Endodermal cell (in vitro differentiated cells): ENCODE results near the gene CAMKMT. TPM values are rescaled to one million over a fixed set of nuclear protein-coding genes. Genes with fewer than 3 reads are reported as not detected.
A peak's percentile ranks its signal among the peaks of the same experiment; 100 is the strongest.

ENCODE experiments used
- DNase-seq: peaks from one replicate; pipeline ENCODE4 v3.0.0-alpha.2; 2017
- H3K27ac ChIP-seq: 2 replicates; pipeline ENCODE4 v1.5.1; 2013; ENCODE audit warnings: mild to moderate bottlenecking, low read depth, low read length, moderate library complexity
- H3K27me3 ChIP-seq: 2 replicates; pipeline ENCODE4 v1.6.1; 2013; ENCODE audit warnings: mild to moderate bottlenecking, low read length, moderate library complexity; ENCODE audit not compliant: insufficient read depth, control insufficient read depth, poor library complexity, severe bottlenecking
- H3K36me3 ChIP-seq: 2 replicates; pipeline ENCODE4 v1.7.0; 2013; ENCODE audit warnings: mild to moderate bottlenecking, low read length, moderate library complexity; ENCODE audit not compliant: control insufficient read depth, insufficient read depth
- H3K4me1 ChIP-seq: one replicate; pipeline ENCODE4 v1.7.0; 2013; ENCODE audit warnings: low read length; ENCODE audit not compliant: control insufficient read depth, insufficient read depth
- H3K4me3 ChIP-seq: 2 replicates; pipeline ENCODE4 v1.5.1; 2013; ENCODE audit warnings: mild to moderate bottlenecking, low read length, moderate library complexity
- H3K9ac ChIP-seq: 2 replicates; pipeline ENCODE4 v1.6.1; 2013; ENCODE audit warnings: mild to moderate bottlenecking, low read length, moderate library complexity; ENCODE audit not compliant: poor library complexity, severe bottlenecking; ENCODE audit errors: extremely low read depth
- H3K9me3 ChIP-seq: 2 replicates; pipeline ENCODE4 v1.6.1; 2013; ENCODE audit warnings: mild to moderate bottlenecking, low read length, moderate library complexity; ENCODE audit not compliant: control insufficient read depth
- H3K27ac Mint-ChIP-seq: 2 replicates; pipeline ENCODE4 v1.8.0; 2020; ENCODE audit warnings: mixed read lengths
- H3K27me3 Mint-ChIP-seq: 2 replicates; pipeline ENCODE4 v1.8.0; 2021; ENCODE audit warnings: mild to moderate bottlenecking, mixed read lengths; ENCODE audit not compliant: insufficient read depth
- H3K36me3 Mint-ChIP-seq: 2 replicates; pipeline ENCODE4 v1.8.0; 2020; ENCODE audit warnings: low read depth, mixed read lengths
- H3K4me1 Mint-ChIP-seq: 2 replicates; pipeline ENCODE4 v1.8.0; 2020; ENCODE audit warnings: mixed read lengths
- H3K4me3 Mint-ChIP-seq: 2 replicates; pipeline ENCODE4 v1.8.0; 2020; ENCODE audit warnings: mild to moderate bottlenecking, moderate library complexity, mixed read lengths
- H3K9me3 Mint-ChIP-seq: 2 replicates; pipeline ENCODE4 v1.8.0; 2020; ENCODE audit warnings: mild to moderate bottlenecking, mixed read lengths
- CTCF ChIP-seq: fragments of 200-600 bp; sonication (generic); conservative IDR thresholded peaks from 2 replicates; pipeline ENCODE4 v1.5.0; 2021; ENCODE audit warnings: antibody characterized with exemption, mild to moderate bottlenecking
- WGBS, 2 experiments: methylation state at CpG; one replicate each; pipeline versions ENCODE4 v1.1.5 to v1.1.7; 2013; ENCODE audit warnings: missing lambda C conversion rate in 2 of 2, mixed read lengths in 1 of 2; ENCODE audit not compliant: insufficient coverage in 1 of 2, insufficient read length in 1 of 2; 5-methylcytosine and 5-hydroxymethylcytosine counted together
- total RNA-seq, 2 donors: library from RNA; stranded (reverse); fragmentation: NEBNext Ultra II Directional in 1 of 2; extraction: Animal tissue kit (Norgen Biotek cat#: 25700) in 1 of 2; gene quantifications; 2 replicates in 1 of 2; 3 replicates in 1 of 2; pipeline ENCODE4 v1.2.1, GENCODE V29; 2021

The CAMKMT gene
- total RNA-seq, 2 donors from 2014 or later, result 31.4 to 57.5 TPM

- DNase-seq, result no peak
- WGBS, 2 experiments, result 91 to 100% methylated on average over 1 to 2 of the region's 2 CpGs
- H3K27ac Mint-ChIP-seq, result no peak overlapping the region
- peaks cover 48% of the 10 kb centered on the region for H3K36me3 ChIP-seq
- no peaks in the 10 kb centered on the region for H3K27me3 ChIP-seq
- H3K4me1 ChIP-seq, result peaks cover 3% of the 10 kb centered on the region
- H3K9me3 Mint-ChIP-seq, result no peaks in the 10 kb centered on the region
- no peaks in the 10 kb centered on the region for H3K4me1 Mint-ChIP-seq
- H3K4me3 Mint-ChIP-seq, result no peak overlapping the region
- no peaks in the 10 kb centered on the region for H3K9me3 ChIP-seq
- H3K9ac ChIP-seq, result no peak overlapping the region
- no peaks in the 10 kb centered on the region for H3K27me3 Mint-ChIP-seq
- H3K36me3 Mint-ChIP-seq, result peaks cover 46% of the 10 kb centered on the region
- H3K4me3 ChIP-seq, result no peak overlapping the region
- H3K27ac ChIP-seq, result no peak overlapping the region
- no peak for TF ChIP-seq CTCF
These were observed 25.8 kb upstream of the CAMKMT start for GRCh38 chr2:44335806-44336538.

GRCh38 chr2:44342854-44343253 is 18.9 kb upstream of the CAMKMT start:
- Histone ChIP-seq H3K9ac (no peak overlapping the region), H3K27me3 (no peaks in the 10 kb centered on the region), H3K27ac (no peak overlapping the region), H3K4me1 (no peaks in the 10 kb centered on the region), H3K36me3 (peaks cover 48% of the 10 kb centered on the region), H3K9me3 (no peaks in the 10 kb centered on the region), H3K4me3 (no peak overlapping the region)
- peak; percentile 83 for TF ChIP-seq CTCF
- Mint-ChIP-seq H3K4me3 (no peak overlapping the region), H3K4me1 (peaks cover 4% of the 10 kb centered on the region), H3K36me3 (peaks cover 19% of the 10 kb centered on the region), H3K9me3 (no peaks in the 10 kb centered on the region), H3K27me3 (no peaks in the 10 kb centered on the region), H3K27ac (no peak overlapping the region)
- 78 to 79% methylated on average over 1 of the region's 1 CpG for WGBS, 2 experiments
- DNase-seq, result no peak

- H3K4me1 ChIP-seq, result no peaks in the 10 kb centered on the region
- peaks cover 15% of the 10 kb centered on the region for H3K4me1 Mint-ChIP-seq
These were observed 14.2 kb upstream of the CAMKMT start for GRCh38 chr2:44347526-44347925.

More at GRCh38 chr2:44347526-44347925, 14.2 kb upstream of the CAMKMT start:
- Mint-ChIP-seq H3K27me3 (no peaks in the 10 kb centered on the region), H3K36me3 (peaks cover 12% of the 10 kb centered on the region), H3K9me3 (no peaks in the 10 kb centered on the region), H3K4me3 (no peak overlapping the region), H3K27ac (no peak overlapping the region)
- no peak for TF ChIP-seq CTCF
- Histone ChIP-seq H3K9ac (no peak overlapping the region), H3K9me3 (no peaks in the 10 kb centered on the region), H3K4me3 (no peak overlapping the region), H3K27ac (no peak overlapping the region), H3K36me3 (peaks cover 16% of the 10 kb centered on the region), H3K27me3 (no peaks in the 10 kb centered on the region)
- no peak for DNase-seq
- WGBS, 2 experiments, result no CpG with 5 or more reads among the region's 2 CpGs
